ENCODE results near the gene TRIM15. TPM values are rescaled to one million over a fixed set of nuclear protein-coding genes. Genes with fewer than 3 reads are reported as not detected.

TRIM15 gene
- total and polyA plus RNA-seq, 2 of the 4 experiments (the other 2 are of a cell fraction): not detected

DNA sequence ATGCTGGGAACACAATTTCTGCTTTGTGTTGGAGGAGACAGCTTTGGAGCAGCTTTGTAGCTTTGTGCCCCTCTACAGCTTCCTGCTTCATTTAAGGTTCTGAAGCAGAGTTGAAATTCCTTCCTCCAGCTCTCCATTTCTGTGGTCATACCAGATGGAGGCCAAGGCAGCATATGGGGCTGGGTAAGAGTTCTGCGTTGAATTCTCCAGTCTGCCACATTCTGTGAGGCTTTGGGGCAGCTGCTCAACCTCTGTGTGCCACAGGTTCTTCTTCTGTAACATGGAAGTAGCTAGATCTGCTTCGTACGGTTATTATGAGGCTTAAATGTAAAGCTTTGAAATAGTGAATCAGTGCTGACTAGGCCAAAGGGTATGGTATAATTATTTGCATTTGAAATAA, 52.8 kb downstream of the TRIM15 start:
- Histone ChIP-seq H3K4ac (ENCODE audit: low read depth, low read length) (no peak overlapping the region), H3K79me1 (ENCODE audit: low read depth in 1 of 2, low read length in 2 of 2) (peaks cover 11 to 20% of the 10 kb centered on the region in 2 experiments; a peak in 3 of 4 replicates), H2BK15ac (ENCODE audit: low read depth, low read length) (no peak overlapping the region), H3K4me3 (ENCODE audit: insufficient read depth, low read depth, low read length) (no peak overlapping the region), H3K36me3 (ENCODE audit: control insufficient read depth, insufficient read depth, low read length) (no peaks in the 10 kb centered on the region), H2AK5ac (ENCODE audit: low read depth, low read length) (no peak overlapping the region), H4K8ac (ENCODE audit: low read depth in 2 of 2, low read length in 2 of 2) (no peak overlapping the region), H3K23ac (ENCODE audit: low read depth, low read length) (no peak overlapping the region), H3K9ac (ENCODE audit: low read depth, low read length) (no peak overlapping the region), H3K27me3 (ENCODE audit: control insufficient read depth, insufficient read depth, low read length) (no peaks in the 10 kb centered on the region), H4K91ac (ENCODE audit: insufficient read depth, low read depth, low read length) (no peak overlapping the region), H2BK20ac (ENCODE audit: low read depth, low read length) (no peak overlapping the region), H3K56ac (ENCODE audit: extremely low read depth, insufficient read depth, low read length) (no peak overlapping the region), H3K4me2 (ENCODE audit: low read depth, low read length) (no peak overlapping the region), H3K9me3 (ENCODE audit: control insufficient read depth, insufficient read depth, low read length) (no peaks in the 10 kb centered on the region), H3K27ac (ENCODE audit: insufficient read depth, low read length) (no peak overlapping the region), H2AK9ac (replicated peaks; ENCODE audit: low read depth, low read length, poor library complexity) (no peak overlapping the region), H2AFZ (replicated peaks; ENCODE audit: low read length, poor library complexity) (no peak overlapping the region), H3K18ac (ENCODE audit: low read depth, low read length) (no peak overlapping the region), H2BK5ac (ENCODE audit: low read depth, low read length, poor library complexity, severe bottlenecking) (no peak overlapping the region), H4K20me1 (ENCODE audit: insufficient read depth, low read length) (0 out of 2 replicates have a peak, but pooled peaks cover 4% of the 10 kb centered on the region), H3K14ac (replicated peaks; ENCODE audit: low read depth, low read length) (no peak overlapping the region), H3K9me1 (ENCODE audit: insufficient read depth, low read length) (no peaks in the 10 kb centered on the region), H3K4me1 (ENCODE audit: control insufficient read depth, insufficient read depth, low read length) (peaks cover 2% of the 10 kb centered on the region; the same call in 1 of the 2 replicates), H2BK120ac (ENCODE audit: low read depth, low read length) (no peak overlapping the region), H4K5ac (ENCODE audit: low read depth, low read length) (no peak overlapping the region)
- in situ Hi-C loops (cut with MboI; ENCODE audit: low sequenced_read_pairs): no loop called here
- no TSS peak for BruUV-seq (replicated peaks)
- DNase-seq (no peak), ATAC-seq (ENCODE audit: low read depth) (no peak)
- CTCF ChIA-PET: no interaction called here
- POLR2A ChIA-PET (ENCODE audit: unreplicated experiment): no interaction called here
- intact Hi-C loops (cut with micrococcal nuclease): loop anchor here (5.0 kb wide), 2 partner anchors 114 to 131 kb away; partner anchors contain the start of gene RPP21
- TF ChIP-seq, protein P1, sequence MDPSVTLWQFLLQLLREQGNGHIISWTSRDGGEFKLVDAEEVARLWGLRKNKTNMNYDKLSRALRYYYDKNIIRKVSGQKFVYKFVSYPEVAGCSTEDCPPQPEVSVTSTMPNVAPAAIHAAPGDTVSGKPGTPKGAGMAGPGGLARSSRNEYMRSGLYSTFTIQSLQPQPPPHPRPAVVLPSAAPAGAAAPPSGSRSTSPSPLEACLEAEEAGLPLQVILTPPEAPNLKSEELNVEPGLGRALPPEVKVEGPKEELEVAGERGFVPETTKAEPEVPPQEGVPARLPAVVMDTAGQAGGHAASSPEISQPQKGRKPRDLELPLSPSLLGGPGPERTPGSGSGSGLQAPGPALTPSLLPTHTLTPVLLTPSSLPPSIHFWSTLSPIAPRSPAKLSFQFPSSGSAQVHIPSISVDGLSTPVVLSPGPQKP (IDR thresholded peaks at IDR 0.05; ENCODE audit: borderline replicate concordance, low read depth, low read length): no peak
- no peak for TF ChIP-seq RFX5 (IDR thresholded peaks at IDR 0.05; ENCODE audit: low read depth, low read length)
- no peak for TF ChIP-seq FOS (IDR thresholded peaks at IDR 0.05; ENCODE audit: low read depth, low read length)
- no peak for TF ChIP-seq RCOR1 (IDR thresholded peaks at IDR 0.05; ENCODE audit: insufficient replicate concordance, low read length)
- no peak for TF ChIP-seq CHD1 (IDR thresholded peaks at IDR 0.05; ENCODE audit: low read depth, low read length)
- no peak for TF ChIP-seq MXI1 (IDR thresholded peaks at IDR 0.05; ENCODE audit: borderline replicate concordance, low read depth, low read length)
- no peak for TF ChIP-seq MAZ (IDR thresholded peaks at IDR 0.05; ENCODE audit: borderline replicate concordance, low read depth, low read length)
- TF ChIP-seq BHLHE40 (IDR thresholded peaks at IDR 0.05; ENCODE audit: low read depth, low read length): no peak
- 33% methylated on average over 1 of the region's 3 CpGs; no CpG with 5 or more reads in 1 of the 2 experiments for WGBS, 2 experiments (ENCODE audit: extremely low coverage in 2 of 2, insufficient read length in 1 of 2)
- dilution Hi-C loops (cut with HindIII; ENCODE audit: low sequenced_read_pairs, unreplicated experiment): no loop called here
